Measurements from ENCODE around the gene ARHGAP26. TPM values are rescaled to one million over a fixed set of nuclear protein-coding genes. Genes with fewer than 3 reads are reported as not detected.
A peak's percentile ranks its signal among the peaks of the same experiment; 100 is the strongest.

Gene ARHGAP26
- total and polyA plus RNA-seq, 2 donors (not counting 1 experiment from before 2014, with no cell fraction given) = 4.1 to 6.8 TPM

GRCh38 chr5:143133721-143134120 lies 363.5 kb downstream of the ARHGAP26 start:
- Histone ChIP-seq H3K4me1 (ENCODE audit: control insufficient read depth, extremely low read depth, insufficient read depth, low read length) (no peaks in the 10 kb centered on the region), H2AFZ (ENCODE audit: low read length) (no peak overlapping the region), H4K20me1 (ENCODE audit: control insufficient read depth, extremely low read depth, insufficient read depth, low read length) (no peaks in the 10 kb centered on the region), H3K9ac (ENCODE audit: insufficient read depth, low read length) (no peak overlapping the region), H3K27ac (ENCODE audit: insufficient read depth, low read length) (no peak overlapping the region), H3K9me3 (ENCODE audit: control insufficient read depth, insufficient read depth, low read depth, low read length) (no peaks in the 10 kb centered on the region), H3K4me2 (ENCODE audit: extremely low read depth, insufficient read depth, low read length) (no peak overlapping the region), H3K36me3 (ENCODE audit: control insufficient read depth, insufficient read depth, low read length) (no peaks in the 10 kb centered on the region), H3K27me3 (ENCODE audit: control insufficient read depth, insufficient read depth, low read length) (no peaks in the 10 kb centered on the region), H3K4me3 (replicated peaks in 1 of 4; ENCODE audit: control extremely low read depth in 1 of 4, insufficient read depth in 1 of 4, low read depth in 3 of 4, low read length in 4 of 4) (no peak overlapping the region), H3K79me2 (ENCODE audit: control insufficient read depth, insufficient read depth, low read length) (no peaks in the 10 kb centered on the region)
- peak in 1 of 2 donors; percentile 67 for DNase-seq (ENCODE audit: low read depth in 2 of 2)
- TF ChIP-seq EZH2 (IDR thresholded peaks at IDR 0.05; ENCODE audit: low read length, missing control alignments) = no peak
- TF ChIP-seq CTCF (conservative IDR thresholded peaks at IDR 0.05 in 1 of 2, IDR thresholded peaks at IDR 0.05 in 1 of 2; ENCODE audit: low read depth in 1 of 2, low read length in 2 of 2) = no peak

GRCh38 chr5:143134269-143134668 lies 364.1 kb downstream of the ARHGAP26 start:
- Histone ChIP-seq H2AFZ (ENCODE audit: low read length) (no peak overlapping the region), H3K36me3 (ENCODE audit: control insufficient read depth, insufficient read depth, low read length) (no peaks in the 10 kb centered on the region), H3K27me3 (ENCODE audit: control insufficient read depth, insufficient read depth, low read length) (no peaks in the 10 kb centered on the region), H3K9ac (ENCODE audit: insufficient read depth, low read length) (no peak overlapping the region), H3K4me3 (replicated peaks in 1 of 4; ENCODE audit: control extremely low read depth in 1 of 4, insufficient read depth in 1 of 4, low read depth in 3 of 4, low read length in 4 of 4) (no peak overlapping the region), H3K79me2 (ENCODE audit: control insufficient read depth, insufficient read depth, low read length) (no peaks in the 10 kb centered on the region), H4K20me1 (ENCODE audit: control insufficient read depth, extremely low read depth, insufficient read depth, low read length) (no peaks in the 10 kb centered on the region), H3K4me2 (ENCODE audit: extremely low read depth, insufficient read depth, low read length) (no peak overlapping the region), H3K4me1 (ENCODE audit: control insufficient read depth, extremely low read depth, insufficient read depth, low read length) (no peaks in the 10 kb centered on the region), H3K27ac (ENCODE audit: insufficient read depth, low read length) (no peak overlapping the region), H3K9me3 (ENCODE audit: control insufficient read depth, insufficient read depth, low read depth, low read length) (no peaks in the 10 kb centered on the region)
- no peak for TF ChIP-seq CTCF (conservative IDR thresholded peaks at IDR 0.05 in 1 of 2, IDR thresholded peaks at IDR 0.05 in 1 of 2; ENCODE audit: low read depth in 1 of 2, low read length in 2 of 2)
- TF ChIP-seq EZH2 (IDR thresholded peaks at IDR 0.05; ENCODE audit: low read length, missing control alignments) = no peak
- DNase-seq (ENCODE audit: low read depth in 2 of 2) = peak in 1 of 2 donors; percentile 52

GRCh38 chr5:143134900-143135299 lies 364.7 kb downstream of the ARHGAP26 start:
- TF ChIP-seq EZH2 (IDR thresholded peaks at IDR 0.05; ENCODE audit: low read length, missing control alignments) (no peak), CTCF (conservative IDR thresholded peaks at IDR 0.05 in 1 of 2, IDR thresholded peaks at IDR 0.05 in 1 of 2; ENCODE audit: low read depth in 1 of 2, low read length in 2 of 2) (no peak)
- no peak overlapping the region for H2AFZ ChIP-seq (ENCODE audit: low read length)
- no peaks in the 10 kb centered on the region for H4K20me1 ChIP-seq (ENCODE audit: control insufficient read depth, extremely low read depth, insufficient read depth, low read length)
- no peaks in the 10 kb centered on the region for H3K9me3 ChIP-seq (ENCODE audit: control insufficient read depth, insufficient read depth, low read depth, low read length)
- peak in 1 of 2 donors; percentile 21 for DNase-seq (ENCODE audit: low read depth in 2 of 2)
- no peak overlapping the region for H3K27ac ChIP-seq (ENCODE audit: insufficient read depth, low read length)
- H3K4me3 ChIP-seq (replicated peaks in 1 of 4; ENCODE audit: control extremely low read depth in 1 of 4, insufficient read depth in 1 of 4, low read depth in 3 of 4, low read length in 4 of 4) = no peak overlapping the region
- no peaks in the 10 kb centered on the region for H3K4me1 ChIP-seq (ENCODE audit: control insufficient read depth, extremely low read depth, insufficient read depth, low read length)
- H3K79me2 ChIP-seq (ENCODE audit: control insufficient read depth, insufficient read depth, low read length) = no peaks in the 10 kb centered on the region
- H3K4me2 ChIP-seq (ENCODE audit: extremely low read depth, insufficient read depth, low read length) = no peak overlapping the region
- H3K27me3 ChIP-seq (ENCODE audit: control insufficient read depth, insufficient read depth, low read length) = no peaks in the 10 kb centered on the region
- no peaks in the 10 kb centered on the region for H3K36me3 ChIP-seq (ENCODE audit: control insufficient read depth, insufficient read depth, low read length)
- no peak overlapping the region for H3K9ac ChIP-seq (ENCODE audit: insufficient read depth, low read length)
